Measurements from ENCODE around the gene SLC4A9.

SLC4A9 gene

DNA sequence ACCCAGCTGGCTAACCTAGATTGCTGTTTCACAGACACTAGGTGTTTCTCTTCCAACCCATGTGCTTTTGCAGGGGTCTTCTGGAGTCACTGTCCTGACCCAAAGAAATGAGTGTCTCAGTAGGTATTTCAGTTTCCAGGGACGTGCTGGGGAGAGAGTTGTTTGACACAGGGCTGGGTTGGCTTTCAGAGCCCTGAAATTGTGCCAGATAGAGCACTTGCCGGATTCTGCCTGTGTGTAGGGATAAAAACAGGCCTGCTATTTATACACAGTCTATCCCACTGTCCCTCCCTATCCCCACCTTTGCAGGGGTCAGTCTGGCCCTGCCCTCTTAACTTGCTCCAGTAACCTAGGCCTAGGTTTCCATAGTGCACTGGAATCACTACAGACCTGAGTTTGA is 12.6 kb upstream of the SLC4A9 start:
- Histone ChIP-seq H3K4me3 (ENCODE audit: low read depth, low read length) (no peak overlapping the region), H3K4me1 (ENCODE audit: control insufficient read depth, insufficient read depth, low read length) (no peaks in the 10 kb centered on the region), H3K9me3 (ENCODE audit: control insufficient read depth, insufficient read depth, low read depth, low read length) (no peaks in the 10 kb centered on the region), H3K36me3 (ENCODE audit: control insufficient read depth in 2 of 2, insufficient read depth in 1 of 2, low read length in 2 of 2) (peaks cover 0 to 7% of the 10 kb centered on the region in 2 experiments; a peak in 1 of 3 replicates), H3K27ac (ENCODE audit: extremely low read depth, low read depth, low read length) (no peak overlapping the region; the same call in 1 of the 2 replicates)
- ChIA-PET CTCF (interaction anchor here (0.6 to 17.1 kb wide), 19 partner anchors 9 to 380 kb away, joined by 3 to 660 read pairs (median 5); partner anchors contain the start of gene SLC4A9), POLR2A (interaction anchor here (0.9 to 4.2 kb wide), 20 partner anchors 7 to 379 kb away, joined by 3 to 130 read pairs (median 8); partner anchors contain the start of genes ANKHD1, CYSTM1, HARS1 and HARS2)
- no peak for TF ChIP-seq ZNF266 (tag by site-specific recombination; IDR thresholded peaks at IDR 0.05; ENCODE audit: low read depth)
- no peak for TF ChIP-seq PRDM10 (tag by site-specific recombination; IDR thresholded peaks at IDR 0.05)
- no peak for TF ChIP-seq ZNF529 (tag by site-specific recombination; IDR thresholded peaks at IDR 0.05; ENCODE audit: insufficient replicate concordance)
- TF ChIP-seq ZNF664 (tag by site-specific recombination; IDR thresholded peaks at IDR 0.05): no peak
- TF ChIP-seq, protein P1, sequence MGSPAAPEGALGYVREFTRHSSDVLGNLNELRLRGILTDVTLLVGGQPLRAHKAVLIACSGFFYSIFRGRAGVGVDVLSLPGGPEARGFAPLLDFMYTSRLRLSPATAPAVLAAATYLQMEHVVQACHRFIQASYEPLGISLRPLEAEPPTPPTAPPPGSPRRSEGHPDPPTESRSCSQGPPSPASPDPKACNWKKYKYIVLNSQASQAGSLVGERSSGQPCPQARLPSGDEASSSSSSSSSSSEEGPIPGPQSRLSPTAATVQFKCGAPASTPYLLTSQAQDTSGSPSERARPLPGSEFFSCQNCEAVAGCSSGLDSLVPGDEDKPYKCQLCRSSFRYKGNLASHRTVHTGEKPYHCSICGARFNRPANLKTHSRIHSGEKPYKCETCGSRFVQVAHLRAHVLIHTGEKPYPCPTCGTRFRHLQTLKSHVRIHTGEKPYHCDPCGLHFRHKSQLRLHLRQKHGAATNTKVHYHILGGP (tag by site-specific recombination; IDR thresholded peaks at IDR 0.05): no peak
- no peak for TF ChIP-seq ZNF280C (tag by site-specific recombination; IDR thresholded peaks at IDR 0.05)
- TF ChIP-seq PBX3 (CRISPR knock-in tag; IDR thresholded peaks at IDR 0.05): no peak
- TF ChIP-seq CTCF (tag by site-specific recombination; IDR thresholded peaks at IDR 0.05): no peak
- no peak for TF ChIP-seq ZNF623 (tag by site-specific recombination; IDR thresholded peaks at IDR 0.05)
- no peak for TF ChIP-seq ZNF184 (tag by site-specific recombination; IDR thresholded peaks at IDR 0.05)
- TF ChIP-seq ZNF629 (tag by site-specific recombination; IDR thresholded peaks at IDR 0.05): no peak

DNA sequence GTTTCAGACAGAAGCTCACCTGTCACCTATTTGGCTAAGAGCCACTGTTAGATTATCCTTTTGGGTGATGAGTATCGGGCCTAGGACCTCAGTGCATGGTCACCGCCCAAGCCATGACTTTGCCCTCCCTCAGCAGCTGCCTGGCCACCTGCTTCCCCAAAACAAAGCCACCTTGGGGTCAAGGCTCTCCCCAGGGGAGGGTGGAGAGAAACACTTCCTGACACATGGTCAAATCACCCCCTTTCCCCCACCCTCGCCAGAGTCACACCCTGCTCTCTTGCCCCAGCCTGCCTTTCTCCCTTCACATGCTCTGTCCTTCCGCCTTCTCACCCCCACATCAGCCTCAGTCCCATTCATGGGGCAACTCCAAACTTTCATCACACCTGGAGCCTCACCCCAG is 11.9 kb upstream of the SLC4A9 start:
- POLR2A ChIA-PET: interaction anchor here (4.2 kb wide), 1 partner anchor 105 kb away, joined by 130 read pairs; no protein-coding TSS in a partner anchor
- TF ChIP-seq GFI1B (tag by site-specific recombination; IDR thresholded peaks at IDR 0.05): no peak
- no peak for TF ChIP-seq GLI4 (tag by site-specific recombination; IDR thresholded peaks at IDR 0.05)
- TF ChIP-seq BCL11A (tag by site-specific recombination; IDR thresholded peaks at IDR 0.05; ENCODE audit: low read depth): no peak
- TF ChIP-seq RBAK (tag by site-specific recombination; IDR thresholded peaks at IDR 0.05): no peak
- TF ChIP-seq ZNF747 (tag by site-specific recombination; IDR thresholded peaks at IDR 0.05): no peak
- no peak for TF ChIP-seq ZNF280C (tag by site-specific recombination; IDR thresholded peaks at IDR 0.05)
- TF ChIP-seq ZNF449 (tag by site-specific recombination; IDR thresholded peaks at IDR 0.05): no peak
- TF ChIP-seq ZNF555 (tag by site-specific recombination; conservative IDR thresholded peaks at IDR 0.05): no peak
- no peak for TF ChIP-seq ZNF146 (tag by site-specific recombination; IDR thresholded peaks at IDR 0.05)
- TF ChIP-seq ZNF48 (tag by site-specific recombination; IDR thresholded peaks at IDR 0.05): no peak

More for the DNA sequence above, 11.9 kb upstream of the SLC4A9 start:
- Histone ChIP-seq H3K27ac (ENCODE audit: extremely low read depth, low read depth, low read length) (no peak overlapping the region), H3K4me3 (ENCODE audit: low read depth, low read length) (no peak overlapping the region), H3K36me3 (ENCODE audit: control insufficient read depth in 2 of 2, insufficient read depth in 1 of 2, low read length in 2 of 2) (no peaks in the 10 kb centered on the region), H3K4me1 (ENCODE audit: control insufficient read depth, insufficient read depth, low read length) (no peaks in the 10 kb centered on the region), H3K9me3 (ENCODE audit: control insufficient read depth, insufficient read depth, low read depth, low read length) (no peaks in the 10 kb centered on the region)
- CTCF ChIA-PET: interaction anchor here (0.6 to 17.1 kb wide), 15 partner anchors 8 to 1139 kb away, joined by 3 to 660 read pairs (median 4); partner anchors contain the start of gene SLC4A9
